Measurements from ENCODE around the gene PAQR3.
"Not testable (repeated sequence)": the region's sequence is repeated elsewhere in the genome, so short reads cannot be mapped to it uniquely, and the experiment has no call there.

Gene PAQR3

DNA sequence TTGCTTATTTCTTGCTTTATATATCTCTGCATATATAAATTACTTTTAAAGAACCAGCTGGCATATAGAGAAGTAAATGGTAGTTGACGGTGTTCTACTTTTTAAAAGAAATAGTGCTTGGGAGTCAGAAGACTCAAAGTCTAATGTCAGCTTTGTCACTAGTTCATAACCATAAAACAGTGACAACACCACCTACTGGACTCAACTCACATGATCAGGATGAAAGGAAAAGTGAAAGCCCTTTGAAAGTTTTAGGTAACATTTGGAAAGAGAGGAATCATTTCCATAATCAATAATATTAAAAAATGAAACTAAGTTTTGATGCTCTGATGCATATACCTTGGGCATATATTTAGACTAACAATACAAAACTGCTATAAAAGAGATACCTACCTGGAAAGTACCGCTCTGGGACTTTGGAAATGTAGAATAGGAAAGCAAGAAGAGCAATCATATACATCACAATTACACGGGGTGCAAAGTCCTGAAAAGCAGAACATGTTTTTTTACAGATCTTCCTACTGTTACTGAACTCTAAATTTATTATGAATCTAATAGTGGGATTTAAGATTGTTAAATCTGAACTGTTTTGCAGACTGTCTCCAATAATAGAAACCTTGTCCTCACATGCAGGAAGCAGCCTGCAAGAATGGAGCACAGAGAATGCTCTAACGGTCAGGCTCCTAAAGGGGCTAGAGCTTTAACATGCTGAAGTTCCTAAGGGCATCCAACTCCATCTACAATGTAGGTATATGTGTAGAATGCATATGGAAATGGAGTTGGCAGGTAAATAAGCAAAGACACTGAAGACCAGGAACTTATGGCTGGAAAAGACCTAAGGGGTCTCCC lies 15.6 kb downstream of the PAQR3 start:
- H3K9me3 ChIP-seq (ENCODE audit: control insufficient read depth, low read depth, low read length) = no peaks in the 10 kb centered on the region
- H3K4me1 ChIP-seq (ENCODE audit: control insufficient read depth, low read depth, low read length) = no peaks in the 10 kb centered on the region
- H3K27ac ChIP-seq (ENCODE audit: low read length) = no peak overlapping the region
- no peak overlapping the region for H3K4me3 ChIP-seq (ENCODE audit: low read length)
- H3K9ac ChIP-seq (ENCODE audit: low read length) = no peak overlapping the region
- no peaks in the 10 kb centered on the region for H3K27me3 ChIP-seq (ENCODE audit: control insufficient read depth, insufficient read depth, low read length)
- peaks cover 34% of the 10 kb centered on the region for H3K36me3 ChIP-seq (ENCODE audit: control insufficient read depth, low read depth, low read length)

GRCh38 chr4:78922207-78922606 lies 17.0 kb downstream of the PAQR3 start:
- no peaks in the 10 kb centered on the region for H3K9me3 ChIP-seq (ENCODE audit: control insufficient read depth, low read depth, low read length)
- H3K27me3 ChIP-seq (ENCODE audit: control insufficient read depth, insufficient read depth, low read length) = no peaks in the 10 kb centered on the region
- H3K36me3 ChIP-seq (ENCODE audit: control insufficient read depth, low read depth, low read length) = peaks cover 39% of the 10 kb centered on the region
- H3K27ac ChIP-seq (ENCODE audit: low read length) = no peak overlapping the region
- H3K9ac ChIP-seq (ENCODE audit: low read length) = no peak overlapping the region
- no peak overlapping the region for H3K4me3 ChIP-seq (ENCODE audit: low read length)
- no peaks in the 10 kb centered on the region for H3K4me1 ChIP-seq (ENCODE audit: control insufficient read depth, low read depth, low read length)

- no peak overlapping the region for H3K27ac ChIP-seq (ENCODE audit: low read length)
- no peaks in the 10 kb centered on the region for H3K4me1 ChIP-seq (ENCODE audit: control insufficient read depth, low read depth, low read length)
- H3K27me3 ChIP-seq (ENCODE audit: control insufficient read depth, insufficient read depth, low read length) = no peaks in the 10 kb centered on the region
- H3K4me3 ChIP-seq (ENCODE audit: low read length) = no peak overlapping the region
- H3K9ac ChIP-seq (ENCODE audit: low read length) = no peak overlapping the region
- H3K9me3 ChIP-seq (ENCODE audit: control insufficient read depth, low read depth, low read length) = no peaks in the 10 kb centered on the region
- H3K36me3 ChIP-seq (ENCODE audit: control insufficient read depth, low read depth, low read length) = peaks cover 12% of the 10 kb centered on the region
Measured at GRCh38 chr4:78910612-78911011, 28.6 kb downstream of the PAQR3 start.

- H3K9me3 ChIP-seq (ENCODE audit: control insufficient read depth, low read depth, low read length); H3K27ac ChIP-seq (ENCODE audit: low read length); H3K4me1 ChIP-seq (ENCODE audit: control insufficient read depth, low read depth, low read length); H3K9ac ChIP-seq (ENCODE audit: low read length); H3K4me3 ChIP-seq (ENCODE audit: low read length); H3K27me3 ChIP-seq (ENCODE audit: control insufficient read depth, insufficient read depth, low read length); H3K36me3 ChIP-seq (ENCODE audit: control insufficient read depth, low read depth, low read length): not testable (repeated sequence)
Measured at GRCh38 chr4:78908974-78909373, 30.3 kb downstream of the PAQR3 start.

DNA sequence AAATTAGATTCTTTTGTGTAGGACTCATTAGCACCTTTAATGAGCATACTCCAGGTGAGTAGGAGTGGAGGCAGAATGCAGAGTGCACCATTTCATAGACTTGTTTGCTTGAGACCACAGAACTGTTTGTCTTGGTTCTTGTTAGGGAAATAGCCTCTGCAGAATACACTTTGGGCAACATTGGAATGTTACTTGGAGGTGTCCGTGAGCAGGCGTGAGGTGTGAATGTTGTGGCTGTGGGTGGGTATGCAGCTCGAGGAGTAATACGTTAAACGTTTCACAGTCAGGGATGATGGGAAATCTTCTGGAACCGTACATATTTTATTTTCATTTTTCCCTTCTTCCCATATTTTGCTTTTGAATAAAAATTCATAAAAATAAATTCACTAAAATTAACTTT lies 31.6 kb downstream of the PAQR3 start:
- Histone ChIP-seq H3K9me3 (ENCODE audit: control insufficient read depth, low read depth, low read length) (no peaks in the 10 kb centered on the region), H3K9ac (ENCODE audit: low read length) (no peak overlapping the region), H3K27me3 (ENCODE audit: control insufficient read depth, insufficient read depth, low read length) (no peaks in the 10 kb centered on the region), H3K4me1 (ENCODE audit: control insufficient read depth, low read depth, low read length) (no peaks in the 10 kb centered on the region), H3K36me3 (ENCODE audit: control insufficient read depth, low read depth, low read length) (peaks cover 7% of the 10 kb centered on the region), H3K4me3 (ENCODE audit: low read length) (no peak overlapping the region), H3K27ac (ENCODE audit: low read length) (no peak overlapping the region)

DNA sequence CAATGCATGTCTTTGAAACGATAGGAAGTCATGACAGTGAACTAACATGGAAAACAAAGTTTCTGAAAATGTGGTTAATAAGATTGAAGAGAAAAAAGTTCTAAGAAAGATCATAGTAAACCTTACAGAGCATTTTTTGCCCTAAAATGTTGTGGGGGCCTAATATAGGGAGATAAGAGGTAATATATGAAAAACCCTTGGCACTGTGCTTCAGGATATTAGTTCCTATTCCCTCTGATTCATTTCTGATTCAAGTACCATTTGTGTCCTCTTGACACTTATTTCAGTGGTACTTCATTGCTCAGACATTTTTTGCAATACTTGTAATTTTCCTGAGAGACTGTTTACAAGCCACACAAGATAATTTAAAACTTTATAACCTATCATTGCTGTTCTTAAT lies 35.1 kb downstream of the PAQR3 start:
- H3K9ac ChIP-seq (ENCODE audit: low read length) = no peak overlapping the region
- H3K27ac ChIP-seq (ENCODE audit: low read length) = no peak overlapping the region
- H3K9me3 ChIP-seq (ENCODE audit: control insufficient read depth, low read depth, low read length) = no peaks in the 10 kb centered on the region
- no peaks in the 10 kb centered on the region for H3K4me1 ChIP-seq (ENCODE audit: control insufficient read depth, low read depth, low read length)
- no peaks in the 10 kb centered on the region for H3K27me3 ChIP-seq (ENCODE audit: control insufficient read depth, insufficient read depth, low read length)
- H3K4me3 ChIP-seq (ENCODE audit: low read length) = no peak overlapping the region
- H3K36me3 ChIP-seq (ENCODE audit: control insufficient read depth, low read depth, low read length) = no peaks in the 10 kb centered on the region

- Histone ChIP-seq H3K27me3 (ENCODE audit: control insufficient read depth, insufficient read depth, low read length) (no peaks in the 10 kb centered on the region), H3K27ac (ENCODE audit: low read length) (no peak overlapping the region), H3K36me3 (ENCODE audit: control insufficient read depth, low read depth, low read length) (no peaks in the 10 kb centered on the region), H3K9me3 (ENCODE audit: control insufficient read depth, low read depth, low read length) (no peaks in the 10 kb centered on the region), H3K9ac (ENCODE audit: low read length) (no peak overlapping the region), H3K4me3 (ENCODE audit: low read length) (no peak overlapping the region), H3K4me1 (ENCODE audit: control insufficient read depth, low read depth, low read length) (no peaks in the 10 kb centered on the region)
Measured at GRCh38 chr4:78902298-78902697, 36.9 kb downstream of the PAQR3 start.

DNA sequence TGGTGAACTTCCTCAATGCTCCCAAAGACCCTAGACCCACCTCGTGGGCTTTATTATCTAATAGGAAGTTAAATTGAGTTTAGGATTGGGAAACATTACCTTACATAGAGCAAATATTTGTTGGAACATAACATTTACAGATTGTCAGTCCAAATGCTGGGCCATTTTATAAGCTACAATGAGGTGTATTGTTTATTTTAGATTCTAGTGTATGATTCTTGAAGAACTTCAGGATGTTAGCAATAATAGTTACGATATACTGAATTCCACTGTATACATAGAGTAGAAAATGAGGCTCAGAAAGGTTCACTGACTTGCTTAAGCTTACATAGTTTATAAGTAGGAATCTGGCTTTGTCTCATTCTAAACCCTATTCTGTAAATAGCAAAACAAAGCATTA lies 37.4 kb downstream of the PAQR3 start:
- Histone ChIP-seq H3K9ac (ENCODE audit: low read length) (no peak overlapping the region), H3K27ac (ENCODE audit: low read length) (no peak overlapping the region), H3K4me3 (ENCODE audit: low read length) (no peak overlapping the region), H3K9me3 (ENCODE audit: control insufficient read depth, low read depth, low read length) (no peaks in the 10 kb centered on the region), H3K27me3 (ENCODE audit: control insufficient read depth, insufficient read depth, low read length) (no peaks in the 10 kb centered on the region), H3K36me3 (ENCODE audit: control insufficient read depth, low read depth, low read length) (no peaks in the 10 kb centered on the region), H3K4me1 (ENCODE audit: control insufficient read depth, low read depth, low read length) (no peaks in the 10 kb centered on the region)

- no peaks in the 10 kb centered on the region for H3K9me3 ChIP-seq (ENCODE audit: control insufficient read depth, low read depth, low read length)
- H3K4me3 ChIP-seq (ENCODE audit: low read length) = no peak overlapping the region
- no peaks in the 10 kb centered on the region for H3K36me3 ChIP-seq (ENCODE audit: control insufficient read depth, low read depth, low read length)
- no peak overlapping the region for H3K27ac ChIP-seq (ENCODE audit: low read length)
- H3K9ac ChIP-seq (ENCODE audit: low read length) = no peak overlapping the region
- no peaks in the 10 kb centered on the region for H3K27me3 ChIP-seq (ENCODE audit: control insufficient read depth, insufficient read depth, low read length)
- no peaks in the 10 kb centered on the region for H3K4me1 ChIP-seq (ENCODE audit: control insufficient read depth, low read depth, low read length)
Measured at GRCh38 chr4:78899302-78899701, 39.9 kb downstream of the PAQR3 start.

DNA sequence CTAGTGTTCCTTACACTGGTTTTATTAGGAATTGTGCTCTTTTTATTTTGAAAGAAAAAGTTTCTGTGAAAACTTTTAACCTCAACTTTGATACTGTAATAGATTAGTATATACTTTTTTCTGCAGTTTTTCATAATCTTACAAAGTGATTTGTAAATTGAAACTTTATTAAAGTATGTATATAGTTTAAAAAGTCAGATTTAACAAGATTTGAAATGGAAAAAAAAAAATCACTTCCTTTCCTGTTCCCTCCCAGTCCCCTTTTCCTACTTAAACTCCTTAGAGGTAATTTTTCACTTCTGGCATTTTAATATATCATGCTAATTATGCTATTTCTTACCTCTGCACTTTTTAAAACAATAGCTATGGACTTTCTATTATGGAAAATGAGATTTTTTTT lies 49.3 kb downstream of the PAQR3 start:
- H3K9me3 ChIP-seq (ENCODE audit: control insufficient read depth, low read depth, low read length) = no peaks in the 10 kb centered on the region
- H3K27ac ChIP-seq (ENCODE audit: low read length) = no peak overlapping the region
- H3K4me3 ChIP-seq (ENCODE audit: low read length) = no peak overlapping the region
- H3K9ac ChIP-seq (ENCODE audit: low read length) = no peak overlapping the region
- H3K36me3 ChIP-seq (ENCODE audit: control insufficient read depth, low read depth, low read length) = peaks cover 13% of the 10 kb centered on the region
- no peaks in the 10 kb centered on the region for H3K4me1 ChIP-seq (ENCODE audit: control insufficient read depth, low read depth, low read length)
- no peaks in the 10 kb centered on the region for H3K27me3 ChIP-seq (ENCODE audit: control insufficient read depth, insufficient read depth, low read length)

- no peak overlapping the region for H3K27ac ChIP-seq (ENCODE audit: low read length)
- H3K4me3 ChIP-seq (ENCODE audit: low read length) = no peak overlapping the region
Measured at GRCh38 chr4:78885598-78885997, 53.6 kb downstream of the PAQR3 start.

GRCh38 chr4:78880874-78881492 lies 58.3 kb downstream of the PAQR3 start:
- Histone ChIP-seq H3K9ac (ENCODE audit: low read length) (no peak overlapping the region), H3K4me3 (ENCODE audit: low read length) (no peak overlapping the region), H3K27me3 (ENCODE audit: control insufficient read depth, insufficient read depth, low read length) (no peaks in the 10 kb centered on the region), H3K4me1 (ENCODE audit: control insufficient read depth, low read depth, low read length) (peaks cover 8% of the 10 kb centered on the region), H3K9me3 (ENCODE audit: control insufficient read depth, low read depth, low read length) (no peaks in the 10 kb centered on the region), H3K27ac (ENCODE audit: low read length) (no peak overlapping the region), H3K36me3 (ENCODE audit: control insufficient read depth, low read depth, low read length) (peaks cover 7% of the 10 kb centered on the region)

More at GRCh38 chr4:78885598-78885997, 53.6 kb downstream of the PAQR3 start:
- H3K9me3 ChIP-seq (ENCODE audit: control insufficient read depth, low read depth, low read length) = no peaks in the 10 kb centered on the region
- H3K4me1 ChIP-seq (ENCODE audit: control insufficient read depth, low read depth, low read length) = no peaks in the 10 kb centered on the region
- H3K27me3 ChIP-seq (ENCODE audit: control insufficient read depth, insufficient read depth, low read length) = no peaks in the 10 kb centered on the region
- H3K9ac ChIP-seq (ENCODE audit: low read length) = no peak overlapping the region
- H3K36me3 ChIP-seq (ENCODE audit: control insufficient read depth, low read depth, low read length) = peaks cover 13% of the 10 kb centered on the region

Data from iPS-18a (cell line).